Cardiac septum (tissue), 1 donor: ENCODE data around the gene LENG8. TPM values are rescaled to one million over a fixed set of nuclear protein-coding genes. Genes with fewer than 3 reads are reported as not detected.

ENCODE experiments used
- DNase-seq: peaks from one replicate; pipeline ENCODE4 v3.0.0-alpha.2; 2020; ENCODE audit warnings: low spot score
- intact Hi-C: fragments of 100-400 bp; cut with DNase I; formaldehyde crosslinking; loops from one replicate; pipeline ENCODE4 v1.14.0; 2022
- total RNA-seq: library from RNA; stranded (reverse); fragmentation: NEBNext Ultra II Directional; extraction: Animal tissue kit (Norgen Biotek cat#: 25700); gene quantifications from one replicate; pipeline ENCODE4 v1.2.1, GENCODE V29; 2021
- donor health status: DM: no; HTN: no; CAD: no.

The LENG8 gene
- total RNA-seq, 1 donor from 2014 or later: 86.5 TPM

DNA sequence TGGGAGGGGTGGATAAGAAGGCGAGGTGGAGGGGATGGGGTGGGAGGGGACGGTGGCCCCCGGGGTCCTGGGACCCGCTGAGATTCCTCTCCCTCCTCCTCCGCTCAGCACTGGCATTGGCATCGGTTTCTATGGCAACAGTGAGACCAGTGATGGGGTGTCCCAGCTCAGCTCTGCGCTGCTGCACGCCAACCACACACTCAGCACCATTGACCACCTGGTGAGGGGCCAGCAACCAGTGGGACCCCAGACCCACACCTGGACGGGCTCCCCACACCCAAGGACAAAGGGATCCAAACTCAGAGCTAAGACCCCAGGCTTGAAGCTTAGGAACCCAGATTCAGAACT, 27.9 kb upstream of the LENG8 start:
- DNase-seq: no peak
- intact Hi-C loops: no loop called here

- DNase-seq: no peak
- intact Hi-C loops: no loop called here
These were observed 27.5 kb upstream of the LENG8 start for GRCh38 chr19:54421521-54421920.

DNA sequence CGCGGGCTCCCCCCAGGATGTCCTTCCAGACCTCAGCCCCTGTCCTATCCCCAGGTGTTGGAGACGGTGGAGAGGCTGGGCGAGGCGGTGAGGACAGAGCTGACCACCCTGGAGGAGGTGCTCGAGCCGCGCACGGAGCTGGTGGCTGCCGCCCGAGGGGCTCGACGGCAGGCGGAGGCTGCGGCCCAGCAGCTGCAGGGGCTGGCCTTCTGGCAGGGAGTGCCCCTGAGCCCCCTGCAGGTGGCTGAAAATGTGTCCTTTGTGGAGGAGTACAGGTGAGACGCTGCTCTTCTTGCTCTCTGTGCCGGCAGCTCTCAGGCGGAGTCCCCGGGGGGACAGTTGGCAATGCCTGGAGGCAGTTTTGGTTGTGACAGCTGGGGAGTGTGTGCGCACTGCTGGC, 26.9 kb upstream of the LENG8 start:
- intact Hi-C loops: no loop called here
- DNase-seq: no peak

DNA sequence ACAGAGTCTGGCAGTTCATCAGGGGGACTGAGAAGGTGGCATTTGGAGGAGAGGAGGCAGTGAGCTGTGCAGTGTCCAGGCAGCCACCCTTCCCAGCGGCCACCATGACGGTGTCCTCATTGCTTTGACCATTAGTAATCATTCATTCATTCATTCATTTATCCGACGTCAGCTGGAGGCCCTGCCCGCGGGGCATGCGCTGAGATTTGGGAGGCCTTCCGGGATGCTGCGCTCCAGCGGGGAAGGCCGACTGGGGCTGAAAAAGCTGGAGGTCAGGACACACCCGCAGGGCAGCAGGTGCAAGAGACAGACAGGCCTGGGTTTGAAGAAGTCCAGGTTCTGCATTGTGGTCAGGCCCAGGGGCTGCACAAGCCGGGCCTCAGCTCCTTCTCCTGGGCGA, 24.8 kb upstream of the LENG8 start:
- DNase-seq: no peak
- intact Hi-C loops: no loop called here

DNA sequence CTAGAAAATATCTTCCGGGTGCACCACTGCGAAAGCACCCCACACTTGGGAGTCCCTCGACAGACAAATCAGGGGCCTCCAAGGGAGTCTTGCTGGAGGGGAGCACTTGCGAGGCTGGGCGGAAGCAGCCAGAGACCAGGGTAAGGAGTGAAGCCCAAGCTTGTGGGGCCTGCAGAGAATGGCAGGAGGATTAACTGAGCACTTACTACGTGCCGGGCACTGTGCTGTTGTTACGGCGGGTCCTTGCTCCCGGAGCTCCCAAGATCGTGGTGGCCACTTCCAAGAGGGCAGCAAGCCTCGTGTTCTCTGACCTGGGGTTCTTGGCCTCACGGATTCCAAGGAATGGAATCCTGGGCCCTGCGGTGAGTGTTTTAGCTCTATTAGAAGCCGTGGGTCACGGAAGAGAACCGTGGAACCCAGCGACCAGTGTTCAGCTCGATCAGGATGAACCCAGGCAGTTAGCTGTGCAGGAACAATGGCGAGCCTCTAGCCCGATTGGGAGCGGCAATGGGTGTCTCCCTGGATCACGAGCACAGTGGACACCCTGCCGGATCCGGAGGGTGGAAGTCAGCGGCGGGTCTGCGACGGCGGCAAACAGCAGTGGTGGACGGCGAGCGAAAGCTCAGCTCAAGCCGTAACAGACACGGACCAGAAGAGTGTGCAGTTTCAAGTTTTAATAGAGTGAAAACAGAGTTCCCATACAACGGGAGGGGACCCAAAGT, 24.2 kb upstream of the LENG8 start:
- intact Hi-C loops: no loop called here
- no peak for DNase-seq

GRCh38 chr19:54425382-54425723, 23.6 kb upstream of the LENG8 start:
- intact Hi-C loops: no loop called here
- DNase-seq: no peak

DNA sequence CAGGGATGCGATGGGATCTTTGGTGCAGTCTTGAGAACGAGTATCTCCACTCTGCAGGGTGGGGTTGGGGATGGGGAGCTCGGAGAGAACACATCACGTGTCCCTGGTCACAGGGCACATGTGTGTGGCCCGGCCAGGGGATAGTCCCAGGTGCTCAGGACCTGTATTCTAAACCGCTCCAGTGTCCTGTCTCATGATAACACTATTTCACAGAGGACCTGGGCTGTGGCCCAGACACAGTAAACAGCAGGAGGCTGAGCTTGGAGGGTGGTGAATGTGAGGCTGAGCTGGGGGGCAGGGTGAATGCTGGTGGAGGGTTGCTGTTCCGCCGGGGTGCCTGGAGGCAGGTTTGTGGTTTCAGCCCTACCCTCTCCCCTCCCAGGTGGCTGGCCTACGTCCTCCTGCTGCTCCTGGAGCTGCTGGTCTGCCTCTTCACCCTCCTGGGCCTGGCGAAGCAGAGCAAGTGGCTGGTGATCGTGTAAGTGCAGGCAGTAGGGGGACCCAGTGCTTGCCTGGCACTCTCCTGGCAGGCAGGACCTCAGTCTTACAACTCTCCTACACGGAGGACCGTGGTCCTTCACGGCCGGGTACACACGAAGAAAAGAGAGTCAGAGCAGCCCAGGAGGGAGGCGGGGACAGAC, 22.6 kb upstream of the LENG8 start:
- intact Hi-C loops: no loop called here
- DNase-seq: no peak

DNA sequence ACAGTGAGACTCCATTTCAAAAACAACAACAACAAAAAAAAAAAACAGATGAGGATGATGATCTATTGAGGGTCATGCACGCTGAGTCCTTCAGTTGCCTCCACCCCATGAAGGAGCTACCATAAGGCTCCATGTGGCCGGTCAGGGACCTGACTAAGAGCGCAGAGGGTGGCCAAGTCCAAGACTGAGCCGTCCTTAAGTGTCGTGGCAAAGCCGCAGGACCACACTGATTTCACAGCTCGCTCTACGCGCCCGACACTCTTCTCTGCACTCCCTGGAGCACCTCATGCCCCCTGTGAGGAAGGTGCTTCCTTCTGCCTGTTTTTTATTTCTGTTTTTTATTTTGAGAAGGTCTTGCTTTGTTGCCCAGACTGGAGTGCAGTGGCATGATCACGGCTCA, 21.4 kb upstream of the LENG8 start:
- no peak for DNase-seq
- intact Hi-C loops: no loop called here

DNA sequence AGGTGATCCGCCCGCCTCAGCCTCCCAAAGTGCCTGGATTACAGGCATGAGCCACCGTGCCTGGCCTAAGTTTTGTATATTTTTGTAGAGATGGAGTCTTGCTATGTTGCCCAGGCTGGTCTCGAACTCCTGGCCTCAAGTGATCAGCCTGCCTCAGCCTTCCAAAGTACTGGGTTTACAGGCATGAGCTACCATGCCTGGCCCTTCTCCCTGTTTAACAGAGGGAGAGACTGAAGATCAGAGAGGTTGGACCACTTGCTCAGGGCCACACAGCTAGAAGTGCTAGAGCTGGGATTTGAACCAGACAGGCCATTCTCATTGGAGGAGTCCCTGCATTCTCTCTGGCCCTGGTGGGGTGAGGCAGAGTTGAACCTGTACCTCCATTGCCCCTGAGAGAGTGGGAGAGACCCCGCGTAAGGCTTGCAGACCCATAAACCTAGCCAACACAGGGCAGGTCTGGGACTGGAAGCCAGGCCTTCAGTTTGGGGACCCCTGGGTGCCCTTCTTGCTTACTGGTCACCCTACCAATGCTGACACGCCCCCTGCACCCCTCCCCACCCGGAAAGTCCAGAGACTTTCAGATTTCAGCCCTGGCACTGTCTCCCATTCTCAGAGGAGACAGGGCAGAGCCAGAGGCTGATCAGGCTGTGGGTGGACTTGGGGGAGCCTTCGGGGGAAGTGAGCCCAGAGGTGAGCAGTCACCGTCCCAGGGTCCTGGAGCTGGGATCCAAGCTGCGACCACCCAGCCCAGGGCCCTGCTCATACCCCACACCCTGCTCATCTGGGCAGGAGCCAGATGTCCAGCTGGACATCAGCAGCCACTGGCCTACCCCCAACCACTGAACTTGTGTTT, 20.4 kb upstream of the LENG8 start:
- intact Hi-C loops: no loop called here
- DNase-seq: no peak

DNA sequence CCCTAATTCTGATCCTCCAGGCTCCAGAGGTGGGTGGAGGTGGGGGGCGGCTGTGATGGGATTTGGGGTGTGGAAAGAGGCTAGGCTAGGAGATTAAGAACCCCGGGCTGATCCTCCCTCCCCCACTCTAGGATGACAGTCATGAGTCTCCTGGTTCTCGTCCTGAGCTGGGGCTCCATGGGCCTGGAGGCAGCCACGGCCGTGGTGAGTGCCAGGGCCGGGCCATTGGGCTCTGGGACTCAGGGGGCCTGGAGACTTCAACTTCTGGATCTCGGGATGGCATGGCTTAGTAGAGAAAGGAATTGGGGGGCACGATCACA, 19.9 kb upstream of the LENG8 start:
- DNase-seq: no peak
- intact Hi-C loops: no loop called here

DNA sequence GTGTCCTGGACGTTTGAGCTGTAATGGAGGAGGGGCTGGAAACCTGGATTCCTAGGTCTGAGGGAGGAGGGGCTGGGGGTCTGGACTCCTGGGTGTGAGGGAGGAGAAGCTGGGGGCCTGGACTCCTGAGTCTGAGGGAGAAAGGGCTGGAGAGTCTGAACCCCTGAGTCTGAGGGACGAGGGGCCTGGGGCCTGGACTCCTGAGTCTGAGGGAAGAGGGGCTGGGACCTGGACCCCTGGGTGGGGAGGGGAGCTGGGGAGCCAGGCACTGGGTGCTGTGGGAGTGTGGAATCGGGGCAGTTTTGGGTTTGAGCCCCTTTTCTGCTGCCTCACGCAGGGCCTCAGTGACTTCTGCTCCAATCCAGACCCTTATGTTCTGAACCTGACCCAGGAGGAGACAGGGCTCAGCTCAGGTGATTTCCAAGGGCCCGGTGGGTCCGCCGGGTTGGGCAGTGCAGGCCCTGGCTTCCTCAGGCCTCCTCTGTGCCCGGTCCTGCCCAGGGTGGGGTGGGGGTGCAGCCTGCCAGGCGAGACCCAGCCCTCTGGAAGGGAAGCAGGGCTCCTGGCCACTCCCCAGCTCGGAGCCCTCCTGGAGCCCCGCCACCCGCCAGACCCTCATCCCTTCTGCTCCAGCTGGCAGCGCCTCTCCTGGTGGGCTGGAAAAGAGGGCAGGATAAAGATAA, 19.3 kb upstream of the LENG8 start:
- no peak for DNase-seq
- intact Hi-C loops: no loop called here

DNA sequence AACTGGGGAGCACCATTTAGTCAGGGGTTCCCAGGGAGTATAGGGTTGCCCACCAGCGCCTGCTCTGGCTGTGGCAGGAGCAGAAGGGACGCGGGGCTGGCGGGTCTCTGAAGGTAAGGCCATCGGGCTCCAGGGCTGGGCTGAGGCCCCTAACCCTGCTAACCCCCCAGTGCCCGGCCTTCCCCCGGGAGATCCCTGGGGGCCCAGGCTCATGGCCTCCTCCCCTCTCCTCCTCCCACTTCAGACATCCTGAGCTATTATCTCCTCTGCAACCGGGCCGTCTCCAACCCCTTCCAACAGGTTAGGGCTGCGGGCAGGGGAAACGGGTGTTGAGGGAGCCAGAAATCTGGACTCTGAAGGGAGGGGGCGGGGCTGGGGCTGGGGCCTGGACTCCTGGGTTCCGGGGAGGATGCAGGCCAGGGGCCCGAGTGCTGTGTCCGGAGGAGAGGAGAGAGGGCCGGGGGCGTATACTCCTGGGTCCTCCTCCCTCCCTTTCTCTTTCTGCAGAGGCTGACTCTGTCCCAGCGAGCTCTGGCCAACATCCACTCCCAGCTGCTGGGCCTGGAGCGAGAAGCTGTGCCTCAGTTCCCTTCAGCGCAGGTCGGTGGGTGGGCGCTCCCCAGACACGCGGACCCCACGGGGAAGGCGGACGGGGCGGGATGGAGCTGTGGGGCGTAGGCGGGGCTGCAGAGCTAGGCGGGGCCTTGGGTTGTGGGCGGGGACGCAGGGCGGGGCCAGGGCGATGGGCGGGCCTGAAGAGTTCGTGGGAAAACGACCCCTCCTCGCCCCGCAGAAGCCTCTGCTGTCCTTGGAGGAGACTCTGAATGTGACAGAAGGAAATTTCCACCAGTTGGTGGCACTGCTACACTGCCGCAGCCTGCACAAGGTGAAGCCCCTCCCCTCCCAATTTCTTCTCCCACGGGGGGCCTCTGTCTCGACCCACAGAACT, 18.4 kb upstream of the LENG8 start:
- intact Hi-C loops: no loop called here

GRCh38 chr19:54431255-54431838, 17.7 kb upstream of the LENG8 start:
- no peak for DNase-seq
- intact Hi-C loops: no loop called here

More for the DNA sequence above, 18.4 kb upstream of the LENG8 start:
- DNase-seq: no peak

GRCh38 chr19:54432144-54432738, 16.8 kb upstream of the LENG8 start:
- intact Hi-C loops: no loop called here
- DNase-seq: no peak

GRCh38 chr19:54433697-54434096, 15.3 kb upstream of the LENG8 start:
- intact Hi-C loops: no loop called here
- no peak for DNase-seq

DNA sequence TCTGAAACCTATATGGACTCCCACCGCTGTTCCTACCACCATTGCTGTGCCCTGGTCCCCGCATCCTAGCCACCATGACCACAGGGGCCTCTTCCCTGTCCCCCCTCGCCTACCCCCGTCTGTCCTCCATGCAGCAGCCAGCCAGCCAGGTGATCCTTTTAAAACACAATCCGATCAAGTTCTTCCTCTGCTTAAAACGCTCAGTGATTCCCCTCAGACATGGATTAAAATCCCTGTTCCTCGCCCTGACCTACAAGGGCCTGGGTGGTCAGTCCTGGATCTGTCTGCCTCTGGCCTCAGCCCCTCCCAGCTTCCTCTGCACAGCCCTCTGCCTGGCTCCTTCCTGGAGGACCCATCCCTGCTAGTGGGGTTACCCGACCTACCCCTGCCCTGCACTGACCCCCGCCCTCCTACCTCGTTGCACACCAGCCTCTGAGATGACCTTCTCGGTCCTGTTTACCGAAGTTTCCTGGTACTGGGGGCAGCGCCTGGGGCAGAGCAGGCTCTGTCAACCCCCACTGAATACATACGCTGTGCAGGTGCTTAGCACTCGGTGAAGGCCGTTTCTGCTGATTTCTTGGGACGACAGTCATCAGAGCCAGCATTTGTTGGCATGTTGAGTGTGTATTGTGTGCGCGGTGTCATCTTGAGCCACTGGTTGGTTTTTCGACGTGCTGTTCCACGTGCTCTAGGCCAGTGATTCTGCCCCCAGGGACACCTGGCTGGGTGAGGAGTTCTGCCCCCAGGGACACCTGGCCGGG, 14.7 kb upstream of the LENG8 start:
- no peak for DNase-seq
- intact Hi-C loops: no loop called here

DNA sequence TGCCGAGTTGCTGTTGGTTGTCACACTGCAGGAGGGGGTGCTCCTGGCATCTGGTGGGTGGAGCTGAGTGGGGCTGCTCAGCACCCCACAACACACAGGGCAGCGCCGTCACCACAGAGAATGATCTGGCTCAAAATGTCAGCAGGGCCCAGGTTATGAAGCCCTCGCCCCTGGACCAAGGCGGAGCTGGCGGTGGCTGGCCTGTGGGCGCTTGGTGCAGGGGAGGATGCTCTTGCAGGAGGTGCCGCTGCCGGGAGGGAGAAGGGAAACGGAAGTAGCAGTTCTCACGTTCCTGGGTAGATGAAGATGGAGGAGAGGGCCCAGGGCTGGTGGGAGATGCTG, 14.2 kb upstream of the LENG8 start:
- intact Hi-C loops: no loop called here

GRCh38 chr19:54435551-54436016, 13.4 kb upstream of the LENG8 start:
- intact Hi-C loops: no loop called here
- DNase-seq: no peak

More for the DNA sequence above, 14.2 kb upstream of the LENG8 start:
- no peak for DNase-seq
